Measurements from ENCODE around the gene NFKBIE.

DNA sequence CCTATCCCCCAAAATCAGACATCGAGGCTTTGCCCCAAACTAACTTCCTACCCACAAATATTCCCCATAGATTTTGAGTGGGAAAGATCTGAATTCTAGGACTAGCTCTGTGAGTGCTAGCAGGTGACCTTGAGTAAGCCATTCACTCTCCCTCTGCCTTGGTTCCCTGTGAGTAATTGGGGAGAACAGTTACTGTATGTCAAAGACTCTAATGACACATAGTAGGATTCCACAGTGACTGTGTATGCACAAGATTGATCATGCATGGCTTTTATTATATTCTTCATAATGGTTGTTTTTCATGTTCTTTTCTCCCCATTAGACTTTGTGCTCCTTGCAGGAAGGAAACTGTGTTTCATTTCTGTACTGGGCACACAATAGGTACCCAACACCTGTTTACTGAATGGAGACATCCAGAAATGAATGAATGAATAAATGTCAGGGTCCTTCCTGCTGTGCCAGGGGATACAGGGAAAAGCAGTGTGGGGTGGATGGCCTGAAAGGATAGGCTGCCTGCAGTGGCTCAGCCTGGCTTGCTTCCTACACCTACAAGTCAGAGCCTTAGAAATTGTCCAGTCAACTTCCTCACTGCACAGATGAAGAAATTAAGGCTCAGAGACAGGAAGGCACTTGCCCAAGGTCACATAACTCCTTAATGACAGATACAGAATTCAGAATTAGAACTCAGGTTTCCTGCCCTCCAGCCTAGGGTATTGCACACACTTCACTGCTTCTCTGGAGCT lies 4.0 kb upstream of the NFKBIE start:
- no peak for TF ChIP-seq EP300 (IDR thresholded peaks at IDR 0.05; ENCODE audit: borderline replicate concordance)
- TF ChIP-seq, protein P1, sequence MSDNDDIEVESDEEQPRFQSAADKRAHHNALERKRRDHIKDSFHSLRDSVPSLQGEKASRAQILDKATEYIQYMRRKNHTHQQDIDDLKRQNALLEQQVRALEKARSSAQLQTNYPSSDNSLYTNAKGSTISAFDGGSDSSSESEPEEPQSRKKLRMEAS (IDR thresholded peaks at IDR 0.05) = no peak
- TF ChIP-seq CREB1 (IDR thresholded peaks at IDR 0.05; ENCODE audit: low read depth) = no peak
- TF ChIP-seq TEAD4 (IDR thresholded peaks at IDR 0.05) = no peak
- no peak for TF ChIP-seq EGR1 (IDR thresholded peaks at IDR 0.05)
- no peak for TF ChIP-seq FOXM1 (IDR thresholded peaks at IDR 0.05; ENCODE audit: borderline replicate concordance, low read depth)
- no peak for TF ChIP-seq RAD21 (IDR thresholded peaks at IDR 0.05; ENCODE audit: low read depth)
- no peak for TF ChIP-seq CEBPB (IDR thresholded peaks at IDR 0.05)

All from Ishikawa (cell line).